Activated naive CD4-positive, alpha-beta T cell treated with anti-CD3 and anti-CD28 coated beads, Interleukin-2, amount 50 U/mL, for 16 hours (primary cell): ENCODE measurements around the gene HHAT.
A peak's percentile ranks its signal among the peaks of the same experiment; 100 is the strongest.
"Not testable (repeated sequence)": the region's sequence is repeated elsewhere in the genome, so short reads cannot be mapped to it uniquely, and the experiment has no call there.

Experiments
- DNase-seq: peaks from one replicate; pipeline ENCODE4 v3.0.0-alpha.2; 2020

Gene HHAT

GRCh38 chr1:210315529-210315928, 13.2 kb upstream of the HHAT start:
- DNase-seq: no peak

- DNase-seq: no peak
Measured at GRCh38 chr1:210321131-210321530, 7.6 kb upstream of the HHAT start.

- no peak for DNase-seq
Measured at GRCh38 chr1:210321552-210321951, 7.2 kb upstream of the HHAT start.

- DNase-seq: no peak
Measured at GRCh38 chr1:210323957-210324356, 4.7 kb upstream of the HHAT start.

- no peak for DNase-seq
Measured at GRCh38 chr1:210325026-210325670, 3.6 kb upstream of the HHAT start.

- no peak for DNase-seq
Measured at GRCh38 chr1:210328032-210328745, 513 bp upstream of the HHAT start.

GRCh38 chr1:210330279-210330866, 1.7 kb downstream of the HHAT start:
- DNase-seq: no peak

GRCh38 chr1:210332233-210332632, 3.5 kb downstream of the HHAT start:
- no peak for DNase-seq

GRCh38 chr1:210332719-210333398, 4.2 kb downstream of the HHAT start:
- DNase-seq: peak; percentile 40

GRCh38 chr1:210335001-210335400, 6.3 kb downstream of the HHAT start:
- no peak for DNase-seq

- no peak for DNase-seq
Measured at GRCh38 chr1:210336362-210336761, 7.7 kb downstream of the HHAT start.

GRCh38 chr1:210339500-210339899, 10.8 kb downstream of the HHAT start:
- no peak for DNase-seq

GRCh38 chr1:210340311-210340710, 11.6 kb downstream of the HHAT start:
- DNase-seq: no peak

- no peak for DNase-seq
Measured at GRCh38 chr1:210340841-210341240, 12.1 kb downstream of the HHAT start.

- no peak for DNase-seq
Measured at GRCh38 chr1:210342986-210343780, 14.5 kb downstream of the HHAT start.

GRCh38 chr1:210344706-210345105, 16.0 kb downstream of the HHAT start:
- DNase-seq: no peak

- no peak for DNase-seq
Measured at GRCh38 chr1:210347112-210347511, 18.4 kb downstream of the HHAT start.

- no peak for DNase-seq
Measured at GRCh38 chr1:210351496-210351895, 22.8 kb downstream of the HHAT start.

GRCh38 chr1:210352575-210352974, 23.9 kb downstream of the HHAT start:
- DNase-seq: no peak

- DNase-seq: not testable (repeated sequence)
Measured at GRCh38 chr1:210354305-210354704, 25.6 kb downstream of the HHAT start.

GRCh38 chr1:210358626-210359025, 29.9 kb downstream of the HHAT start:
- no peak for DNase-seq

GRCh38 chr1:210359255-210359654, 30.6 kb downstream of the HHAT start:
- DNase-seq: no peak
